Neural cell (in vitro differentiated cells): ENCODE data around the gene KRT36.

Source experiments
- CTCF ChIP-seq: fragments of 450-650 bp; IDR thresholded peaks from 2 replicates; pipeline ENCODE4 v1.5.1; 2014; ENCODE audit warnings: antibody characterized with exemption, mild to moderate bottlenecking, moderate library complexity; ENCODE audit not compliant: poor library complexity, severe bottlenecking
- SMC3 ChIP-seq: fragments of 450-650 bp; conservative IDR thresholded peaks from 2 replicates; pipeline ENCODE4 v1.6.1; 2014; ENCODE audit warnings: antibody characterized with exemption, mild to moderate bottlenecking, moderate library complexity; ENCODE audit not compliant: poor library complexity

GRCh38 chr17:41437769-41438168 is 51.9 kb downstream of the KRT36 start:
- TF ChIP-seq CTCF = no peak
- no peak for TF ChIP-seq SMC3
